Epithelial cell of proximal tubule (primary cell): ENCODE results near the gene GSS. TPM values are rescaled to one million over a fixed set of nuclear protein-coding genes. Genes with fewer than 3 reads are reported as not detected.

Experiments used
- DNase-seq: peaks from one replicate; pipeline ENCODE4 v3.0.0-alpha.2; 2011; ENCODE audit warnings: low read depth
- H3K4me3 ChIP-seq: 2 replicates; pipeline ENCODE4 v1.5.1; 2011; ENCODE audit warnings: low read depth, mild to moderate bottlenecking, low read length
- total RNA-seq: library from RNA; depleted of rRNA; stranded (reverse); fragments of >200 nt; gene quantifications from 2 replicates; pipeline ENCODE4 v1.2.3, GENCODE V29; 2015
- TF ChIP-seq, protein P1 (sequence below): conservative IDR thresholded peaks from 2 replicates; pipeline ENCODE4 v1.5.1; 2012; ENCODE audit warnings: low read depth, mild to moderate bottlenecking, low read length

Gene GSS
- total RNA-seq, 1 donor from 2014 or later, result 76.2 TPM

GRCh38 chr20:34987288-34988190, 31.9 kb upstream of the GSS start:
- no peak for DNase-seq
- TF ChIP-seq, protein P1, sequence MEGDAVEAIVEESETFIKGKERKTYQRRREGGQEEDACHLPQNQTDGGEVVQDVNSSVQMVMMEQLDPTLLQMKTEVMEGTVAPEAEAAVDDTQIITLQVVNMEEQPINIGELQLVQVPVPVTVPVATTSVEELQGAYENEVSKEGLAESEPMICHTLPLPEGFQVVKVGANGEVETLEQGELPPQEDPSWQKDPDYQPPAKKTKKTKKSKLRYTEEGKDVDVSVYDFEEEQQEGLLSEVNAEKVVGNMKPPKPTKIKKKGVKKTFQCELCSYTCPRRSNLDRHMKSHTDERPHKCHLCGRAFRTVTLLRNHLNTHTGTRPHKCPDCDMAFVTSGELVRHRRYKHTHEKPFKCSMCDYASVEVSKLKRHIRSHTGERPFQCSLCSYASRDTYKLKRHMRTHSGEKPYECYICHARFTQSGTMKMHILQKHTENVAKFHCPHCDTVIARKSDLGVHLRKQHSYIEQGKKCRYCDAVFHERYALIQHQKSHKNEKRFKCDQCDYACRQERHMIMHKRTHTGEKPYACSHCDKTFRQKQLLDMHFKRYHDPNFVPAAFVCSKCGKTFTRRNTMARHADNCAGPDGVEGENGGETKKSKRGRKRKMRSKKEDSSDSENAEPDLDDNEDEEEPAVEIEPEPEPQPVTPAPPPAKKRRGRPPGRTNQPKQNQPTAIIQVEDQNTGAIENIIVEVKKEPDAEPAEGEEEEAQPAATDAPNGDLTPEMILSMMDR, result no peak
- H3K4me3 ChIP-seq, result no peak overlapping the region

DNA sequence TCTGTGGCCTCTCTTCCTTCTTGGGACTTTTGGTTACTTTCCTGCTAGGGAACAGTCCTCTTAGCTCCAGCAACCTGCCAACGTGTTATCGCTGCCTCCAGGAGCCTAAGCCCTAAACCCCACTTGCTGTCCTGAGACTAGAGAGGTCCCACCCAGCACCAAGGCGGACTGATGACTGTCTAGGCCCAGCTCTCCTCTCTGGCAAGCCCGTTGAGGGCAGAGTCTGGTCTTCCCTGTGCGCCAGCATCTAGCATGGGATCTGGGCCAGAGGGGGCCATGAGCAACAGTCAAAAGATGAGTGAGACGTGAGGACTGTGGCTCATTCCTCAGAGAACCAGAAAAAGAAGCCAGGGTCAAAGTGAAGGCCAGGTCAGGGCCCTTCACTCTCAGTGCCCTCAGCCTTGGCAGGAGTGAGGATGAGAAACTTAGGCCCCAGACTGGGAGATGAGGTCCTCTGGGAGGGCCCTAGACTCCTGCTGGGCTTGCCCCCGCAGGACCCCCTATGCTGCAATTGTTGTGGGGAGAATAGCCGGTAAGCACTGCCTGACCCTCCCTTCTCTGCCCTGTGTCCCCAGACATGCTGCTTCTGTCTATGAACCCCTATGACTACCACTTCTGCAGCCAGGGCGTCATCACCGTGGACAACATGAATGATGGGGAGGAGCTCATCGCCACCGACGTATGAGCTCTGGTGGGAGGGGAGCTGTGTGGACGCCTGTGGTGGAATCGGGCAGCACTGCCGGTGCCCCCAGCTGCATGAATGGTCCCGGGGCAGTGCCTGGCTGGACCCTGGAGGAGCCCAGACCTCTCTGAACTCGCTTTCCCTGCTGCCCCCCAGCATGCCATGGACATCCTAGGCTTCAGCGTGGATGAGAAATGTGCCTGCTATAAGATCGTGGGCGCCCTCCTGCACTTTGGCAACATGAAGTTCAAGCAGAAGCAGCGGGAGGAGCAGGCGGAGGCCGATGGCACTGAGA, 31.0 kb upstream of the GSS start:
- no peak for DNase-seq
- H3K4me3 ChIP-seq, result no peak overlapping the region
- TF ChIP-seq, protein P1, result no peak

GRCh38 chr20:34985461-34986310, 30.1 kb upstream of the GSS start:
- DNase-seq, result no peak
- TF ChIP-seq, protein P1, result no peak

DNA sequence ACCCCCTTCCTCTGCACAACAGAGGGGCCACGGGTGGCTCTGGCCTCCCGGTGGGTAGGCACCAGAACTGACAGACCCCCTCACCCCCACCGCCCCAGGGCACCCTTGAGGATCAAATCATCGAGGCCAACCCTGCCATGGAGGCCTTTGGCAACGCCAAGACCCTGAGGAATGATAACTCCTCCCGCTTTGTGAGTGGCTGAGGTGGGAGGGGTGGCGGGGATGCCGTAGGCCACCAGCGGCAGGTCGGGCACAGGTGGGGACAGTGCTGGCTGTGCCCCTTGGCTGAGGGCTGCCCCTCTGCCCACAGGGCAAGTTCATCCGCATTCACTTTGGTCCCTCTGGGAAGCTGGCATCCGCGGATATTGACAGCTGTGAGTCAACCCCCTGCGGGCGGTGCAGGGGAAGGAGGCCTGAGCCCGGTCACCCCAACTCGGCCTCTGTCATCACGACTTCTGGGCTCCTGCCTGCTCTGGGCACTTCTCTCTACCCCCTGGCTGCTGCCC, 29.2 kb upstream of the GSS start:
- H3K4me3 ChIP-seq, result no peak overlapping the region
- TF ChIP-seq, protein P1, result no peak
- no peak for DNase-seq

More at GRCh38 chr20:34985461-34986310, 30.1 kb upstream of the GSS start:
- H3K4me3 ChIP-seq, result no peak overlapping the region

- DNase-seq, result no peak
- no peak overlapping the region for H3K4me3 ChIP-seq
- TF ChIP-seq, protein P1, result no peak
Observed at GRCh38 chr20:34983995-34984735, 28.6 kb upstream of the GSS start.
